A549 (cell line): Measurements from ENCODE around the gene GALNT3. TPM values are rescaled to one million over a fixed set of nuclear protein-coding genes. Genes with fewer than 3 reads are reported as not detected.

Source experiments
- ATAC-seq, 2 experiments: fragments of 200-7000 bp in 1 of 2; fragments of >200 bp in 1 of 2; cut with Nextera tagmentation in 1 of 2; cut with Tn5 transposase in 1 of 2; 3 replicates each; pipeline versions ENCODE4 v1.8.0 to v1.9.1; 2018 to 2020; ENCODE audit warnings: mild to moderate bottlenecking in 1 of 2, moderate library complexity in 1 of 2
- CTCF ChIA-PET: fragments of 300-600 bp; sonication (Branson Sonifier 250); formaldehyde crosslinking; extraction: SDS; loops from one replicate; lab custom pipeline; 2021; ENCODE audit warnings: antibody characterized with exemption, inconsistent platforms; lab: Yijun Ruan, JAX
- POLR2A ChIA-PET: fragments of 350-600 bp; formaldehyde crosslinking; extraction: SDS; loops from one replicate; lab custom pipeline; 2021; ENCODE audit warnings: antibody characterized with exemption, inconsistent platforms; lab: Yijun Ruan, JAX
- DNase-seq, 2 experiments: peaks; one replicate each; pipeline versions ENCODE4 v3.0.0 to v3.0.0-alpha.2; 2011 to 2016; ENCODE audit warnings: low read depth in 1 of 2, low spot score in 1 of 2
- FAIRE-seq: peaks from 2 replicates; lab custom pipeline; 2011; peaks lifted over from hg19 to GRCh38; lab: Jason Lieb, UNC
- H3K27ac ChIP-seq, 2 experiments: fragments of >200 bp; sonication (Bioruptor Twin); formaldehyde crosslinking; 3 replicates each; pipeline ENCODE4 v1.5.1; 2016 to 2017
- H3K4me1 ChIP-seq: fragments of >200 bp; sonication (Bioruptor Twin); formaldehyde crosslinking; 3 replicates; pipeline ENCODE4 v1.6.1; 2016
- H3K4me2 ChIP-seq: fragments of >200 bp; sonication (Bioruptor Twin); formaldehyde crosslinking; 3 replicates; pipeline ENCODE4 v1.6.1; 2016
- H3K4me3 ChIP-seq: fragments of >200 bp; sonication (Bioruptor Twin); formaldehyde crosslinking; 3 replicates; pipeline ENCODE4 v1.5.1; 2016
- H3K9me3 ChIP-seq: fragments of >200 bp; sonication (Bioruptor Twin); formaldehyde crosslinking; 3 replicates; pipeline ENCODE4 v1.6.1; 2016
- BHLHE40 ChIP-seq: IDR thresholded peaks from 2 replicates; pipeline ENCODE4 v1.6.1; 2012; ENCODE audit warnings: low read depth, low read length, inconsistent platforms
- CHD4 ChIP-seq: fragments of 200-600 bp; sonication (generic); IDR thresholded peaks from 2 replicates; pipeline ENCODE4 v1.6.1; 2016; ENCODE audit warnings: antibody characterized with exemption, mild to moderate bottlenecking, borderline replicate concordance
- EHF ChIP-seq: fragments of 250-450 bp; sonication (Bioruptor Pico); IDR thresholded peaks from 2 replicates; pipeline ENCODE4 v1.5.0; 2020; ENCODE audit warnings: mild to moderate bottlenecking
- EHMT2 ChIP-seq: fragments of 200-600 bp; sonication (generic); IDR thresholded peaks from 2 replicates; pipeline ENCODE4 v1.6.1; 2016; ENCODE audit warnings: antibody characterized with exemption, low read depth, mild to moderate bottlenecking, moderate library complexity
- FOSL2 ChIP-seq, 2 experiments: fragments of 450-650 bp in 1 of 2; fragments of >200 bp in 1 of 2; sonication (Bioruptor Twin) in 1 of 2; formaldehyde crosslinking; IDR thresholded peaks; 2 replicates each; pipeline versions ENCODE4 v1.5.0 to v1.6.1; 2016 to 2020; ENCODE audit warnings: mild to moderate bottlenecking in 1 of 2, moderate library complexity in 1 of 2
- HDAC2 ChIP-seq: fragments of 200-600 bp; sonication (generic); IDR thresholded peaks from 2 replicates; pipeline ENCODE4 v1.6.1; 2016
- HEYL ChIP-seq: fragments of 250-450 bp; sonication (Bioruptor Pico); IDR thresholded peaks from 2 replicates; pipeline ENCODE4 v1.8.0; 2021; ENCODE audit warnings: mild to moderate bottlenecking, moderate library complexity
- HOXB5 ChIP-seq: fragments of 250-450 bp; sonication (Bioruptor Pico); IDR thresholded peaks from 2 replicates; pipeline ENCODE4 v1.5.0; 2020; ENCODE audit warnings: mild to moderate bottlenecking, moderate library complexity
- JUN ChIP-seq, 2 experiments: fragments of >200 bp; sonication (Bioruptor Twin); formaldehyde crosslinking; IDR thresholded peaks; 2 replicates in 1 of 2; 3 replicates in 1 of 2; pipeline ENCODE4 v1.6.1; 2016 to 2017
- JUNB ChIP-seq: fragments of >200 bp; sonication (Bioruptor Twin); formaldehyde crosslinking; IDR thresholded peaks from 2 replicates; pipeline ENCODE4 v1.6.1; 2016
- KDM1A ChIP-seq: fragments of 200-600 bp; sonication (generic); IDR thresholded peaks from 2 replicates; pipeline ENCODE4 v1.6.1; 2016; ENCODE audit warnings: low read depth, mild to moderate bottlenecking
- KDM5A ChIP-seq: fragments of 200-600 bp; sonication (generic); IDR thresholded peaks from 2 replicates; pipeline ENCODE4 v1.6.1; 2016; ENCODE audit warnings: antibody characterized with exemption, mild to moderate bottlenecking
- NPAS2 ChIP-seq: fragments of 250-450 bp; sonication (Bioruptor Pico); IDR thresholded peaks from 2 replicates; pipeline ENCODE4 v1.8.0; 2022; ENCODE audit warnings: mild to moderate bottlenecking, moderate library complexity, borderline replicate concordance
- NR3C1 ChIP-seq: fragments of >200 bp; sonication (Bioruptor Twin); formaldehyde crosslinking; IDR thresholded peaks from 3 replicates; pipeline ENCODE4 v1.6.1; 2017
- PHF8 ChIP-seq: fragments of 200-600 bp; sonication (generic); IDR thresholded peaks from 2 replicates; pipeline ENCODE4 v1.6.1; 2016; ENCODE audit warnings: low read depth, mild to moderate bottlenecking, antibody characterized with exemption, moderate library complexity, borderline replicate concordance
- RAD21 ChIP-seq, 2 experiments: fragments of >200 bp in 1 of 2; sonication (Bioruptor Twin) in 1 of 2; formaldehyde crosslinking in 1 of 2; IDR thresholded peaks in 1 of 2; conservative IDR thresholded peaks in 1 of 2; 2 replicates in 1 of 2; 3 replicates in 1 of 2; pipeline ENCODE4 v1.6.1; 2012 to 2018; ENCODE audit warnings: inconsistent platforms in 1 of 2
- RARB ChIP-seq: fragments of 250-450 bp; sonication (Bioruptor Pico); IDR thresholded peaks from 2 replicates; pipeline ENCODE4 v1.8.0; 2021; ENCODE audit warnings: mild to moderate bottlenecking, moderate library complexity
- RCOR1 ChIP-seq: fragments of 150-350 bp; IDR thresholded peaks from 2 replicates; pipeline ENCODE4 v1.6.1; 2014; ENCODE audit warnings: antibody characterized with exemption, low read length, low read depth
- RFX5 ChIP-seq: fragments of 450-650 bp; IDR thresholded peaks from 2 replicates; pipeline ENCODE4 v1.7.1; 2014; ENCODE audit warnings: antibody characterized with exemption, mild to moderate bottlenecking, moderate library complexity
- RNF2 ChIP-seq: fragments of 200-600 bp; sonication (generic); IDR thresholded peaks from 2 replicates; pipeline ENCODE4 v1.6.1; 2016; ENCODE audit warnings: low read depth, mild to moderate bottlenecking, antibody characterized with exemption, moderate library complexity, borderline replicate concordance
- SMC3 ChIP-seq: fragments of >200 bp; sonication (Bioruptor Twin); formaldehyde crosslinking; IDR thresholded peaks from 3 replicates; pipeline ENCODE4 v1.6.1; 2018; ENCODE audit warnings: inconsistent platforms
- TP53 ChIP-seq: fragments of 250-450 bp; sonication (Bioruptor Pico); IDR thresholded peaks from 2 replicates; pipeline ENCODE4 v1.5.0; 2021; ENCODE audit warnings: mild to moderate bottlenecking, moderate library complexity
- ZFP36 ChIP-seq: fragments of 450-650 bp; IDR thresholded peaks from 2 replicates; pipeline ENCODE4 v1.6.1; 2014; ENCODE audit warnings: borderline replicate concordance; ENCODE audit not compliant: partially characterized antibody
- ZNF302 ChIP-seq: fragments of 250-450 bp; sonication (Bioruptor Pico); IDR thresholded peaks from 2 replicates; pipeline ENCODE4 v1.9.0; 2021; ENCODE audit warnings: inconsistent platforms, mild to moderate bottlenecking, moderate library complexity
- WGBS: methylation state at CpG from one replicate; pipeline ENCODE4 v1.1.6; 2017; ENCODE audit errors: missing lambda C conversion rate; 5-methylcytosine and 5-hydroxymethylcytosine counted together
- polyA plus RNA-seq, 4 experiments: library from polyadenylated mRNA; depleted of rRNA in 3 of 4; stranded (reverse); fragments of >200 nt; fragmentation: RNase III in 1 of 4; extraction: RNeasy Plus Mini Kit Qiagen cat#74134 plus additional on column Dnase treatment in 1 of 4; gene quantifications; 2 replicates in 3 of 4; 3 replicates in 1 of 4; pipeline ENCODE4 v1.2.3, GENCODE V29; 2011 to 2017
- TF ChIP-seq, protein P1 (sequence below): IDR thresholded peaks from 2 replicates; pipeline ENCODE4 v1.6.1; 2012; ENCODE audit warnings: low read depth, borderline replicate concordance
- TF ChIP-seq, protein P2 (sequence below): fragments of >200 bp; sonication (Bioruptor Twin); formaldehyde crosslinking; IDR thresholded peaks from 3 replicates; pipeline ENCODE4 v1.6.1; 2016
- TF ChIP-seq, protein P3 (sequence below): fragments of 200-600 bp; sonication (generic); IDR thresholded peaks from 2 replicates; pipeline ENCODE4 v1.6.1; 2016; ENCODE audit warnings: antibody characterized with exemption, mild to moderate bottlenecking, moderate library complexity
- TF ChIP-seq, protein P4 (sequence below): fragments of >200 bp; sonication (Bioruptor Twin); formaldehyde crosslinking; IDR thresholded peaks from 2 replicates; pipeline ENCODE4 v1.6.1; 2016

GALNT3 gene
- polyA plus RNA-seq, 2 of the 4 experiments (the other 2 are of a cell fraction): 0.05 to 0.10 TPM

DNA sequence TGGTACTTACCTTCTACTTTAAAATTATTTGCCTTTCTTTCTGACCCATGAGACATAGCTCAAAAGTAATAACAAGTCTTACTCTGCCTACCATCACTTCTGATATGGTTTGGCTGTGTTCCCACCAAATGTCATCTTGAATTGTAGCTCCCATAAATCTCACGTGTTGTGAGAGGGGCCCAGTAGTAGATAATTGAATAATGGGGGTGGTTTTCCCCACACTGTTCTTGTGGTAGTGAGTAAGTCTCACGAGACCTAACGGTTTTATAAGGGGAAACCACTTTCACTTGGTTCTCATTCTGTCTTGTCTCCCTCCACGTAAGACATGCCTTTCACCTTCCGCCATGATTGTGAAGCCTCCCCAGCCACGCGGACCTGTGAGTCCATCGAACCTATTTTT is 47.5 kb downstream of the GALNT3 start (continued):
- TF ChIP-seq, protein P1, sequence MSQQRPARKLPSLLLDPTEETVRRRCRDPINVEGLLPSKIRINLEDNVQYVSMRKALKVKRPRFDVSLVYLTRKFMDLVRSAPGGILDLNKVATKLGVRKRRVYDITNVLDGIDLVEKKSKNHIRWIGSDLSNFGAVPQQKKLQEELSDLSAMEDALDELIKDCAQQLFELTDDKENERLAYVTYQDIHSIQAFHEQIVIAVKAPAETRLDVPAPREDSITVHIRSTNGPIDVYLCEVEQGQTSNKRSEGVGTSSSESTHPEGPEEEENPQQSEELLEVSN: no peak

DNA sequence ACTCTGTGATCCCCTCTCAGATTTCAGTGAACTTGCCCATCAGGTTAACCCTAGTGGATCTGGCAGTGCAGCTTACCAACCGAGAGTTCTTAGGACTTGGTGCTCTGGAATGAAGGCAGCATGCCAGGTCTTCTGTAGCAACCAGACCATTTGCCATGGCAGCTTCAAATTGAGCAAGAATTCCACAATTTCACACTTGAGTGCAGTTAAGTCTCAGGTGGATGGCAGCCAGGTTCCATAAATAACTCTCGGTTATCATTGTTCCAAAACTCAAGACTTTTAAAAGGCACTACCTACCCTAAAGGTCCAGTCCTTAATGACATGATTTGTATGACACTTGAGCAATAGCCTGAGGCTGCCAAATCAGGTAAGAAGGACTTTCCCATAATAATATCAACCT is 48.1 kb downstream of the GALNT3 start:
- no peak overlapping the region for H3K4me3 ChIP-seq
- CTCF ChIA-PET: no interaction called here
- no peak overlapping the region for H3K4me2 ChIP-seq
- no peaks in the 10 kb centered on the region for H3K4me1 ChIP-seq
- DNase-seq (no peak), FAIRE-seq (no peak), ATAC-seq (no peak)
- TF ChIP-seq, protein P1: no peak
- no peak for TF ChIP-seq ZFP36
- TF ChIP-seq TP53 (CRISPR knock-in tag): no peak
- TF ChIP-seq RFX5: no peak
- no peak for TF ChIP-seq BHLHE40
- POLR2A ChIA-PET: no interaction called here
- no peaks in the 10 kb centered on the region for H3K9me3 ChIP-seq
- no peak overlapping the region for H3K27ac ChIP-seq
- 17% methylated on average over 2 of the region's 2 CpGs for WGBS

DNA sequence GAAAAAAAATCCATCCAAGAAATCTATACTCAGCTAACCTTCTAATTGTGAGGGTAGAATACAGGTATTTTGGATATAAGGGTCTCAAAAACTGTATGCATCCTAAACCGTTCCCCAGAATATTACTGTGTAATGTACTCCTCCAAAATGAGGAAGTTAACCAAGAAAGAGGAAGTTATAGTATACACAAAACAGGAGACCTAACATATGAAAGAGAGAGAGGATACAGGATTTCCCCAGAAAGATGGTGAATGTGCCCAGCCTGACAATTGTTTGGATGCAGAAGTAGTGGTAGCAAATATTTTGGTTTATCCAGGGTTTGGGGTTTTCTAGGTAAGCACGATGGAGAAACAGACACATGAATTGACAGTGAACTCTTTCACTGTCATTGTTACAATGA is 50.6 kb downstream of the GALNT3 start:
- no peak for FAIRE-seq
- 1% methylated on average over 2 of the region's 2 CpGs for WGBS
- POLR2A ChIA-PET: no interaction called here

DNA sequence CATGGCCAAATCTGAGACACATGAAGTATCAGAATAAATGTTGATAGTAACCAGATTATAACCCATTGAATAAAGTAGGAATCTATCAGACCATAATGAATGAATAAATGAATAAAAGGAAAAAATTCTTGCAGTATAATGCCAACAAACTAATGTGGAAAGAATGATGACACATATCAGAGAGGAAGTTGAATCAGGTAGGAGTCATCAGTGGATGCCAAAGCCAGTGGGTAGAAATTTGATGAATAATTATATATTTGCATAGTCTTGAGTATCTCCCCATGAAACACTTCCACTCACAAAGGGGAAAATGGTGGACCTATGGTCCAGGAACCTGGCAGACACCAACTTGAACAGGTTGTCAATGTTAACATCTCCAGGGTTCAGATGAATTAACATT is 68.6 kb downstream of the GALNT3 start:
- Histone ChIP-seq H3K9me3 (no peaks in the 10 kb centered on the region), H3K27ac (no peak overlapping the region), H3K4me1 (no peaks in the 10 kb centered on the region), H3K4me2 (no peak overlapping the region), H3K4me3 (no peak overlapping the region)
- no peak for DNase-seq
- POLR2A ChIA-PET: no interaction called here
- no peak for ATAC-seq
- CTCF ChIA-PET: no interaction called here
- FAIRE-seq: no peak
- TF ChIP-seq NR3C1 (no peak), HOXB5 (CRISPR knock-in tag) (no peak), RARB (no peak), RAD21 (conservative IDR thresholded peaks at IDR 0.05 in 1 of 2, IDR thresholded peaks at IDR 0.05 in 1 of 2) (no peak), HDAC2 (no peak), KDM5A (no peak), NPAS2 (no peak), HEYL (CRISPR knock-in tag) (no peak), FOSL2 (IDR thresholded peaks at IDR 0.05) (no peak), FOSL2 (CRISPR knock-in tag; IDR thresholded peaks at IDR 0.05) (no peak), KDM1A (no peak)
- TF ChIP-seq, protein P2, sequence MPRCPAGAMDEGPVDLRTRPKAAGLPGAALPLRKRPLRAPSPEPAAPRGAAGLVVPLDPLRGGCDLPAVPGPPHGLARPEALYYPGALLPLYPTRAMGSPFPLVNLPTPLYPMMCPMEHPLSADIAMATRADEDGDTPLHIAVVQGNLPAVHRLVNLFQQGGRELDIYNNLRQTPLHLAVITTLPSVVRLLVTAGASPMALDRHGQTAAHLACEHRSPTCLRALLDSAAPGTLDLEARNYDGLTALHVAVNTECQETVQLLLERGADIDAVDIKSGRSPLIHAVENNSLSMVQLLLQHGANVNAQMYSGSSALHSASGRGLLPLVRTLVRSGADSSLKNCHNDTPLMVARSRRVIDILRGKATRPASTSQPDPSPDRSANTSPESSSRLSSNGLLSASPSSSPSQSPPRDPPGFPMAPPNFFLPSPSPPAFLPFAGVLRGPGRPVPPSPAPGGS: no peak

More for the DNA sequence above, 50.6 kb downstream of the GALNT3 start:
- no peaks in the 10 kb centered on the region for H3K9me3 ChIP-seq
- H3K4me1 ChIP-seq: no peaks in the 10 kb centered on the region
- no peak overlapping the region for H3K27ac ChIP-seq
- no peak overlapping the region for H3K4me2 ChIP-seq
- CTCF ChIA-PET: interaction anchor here (0.8 kb wide), 1 partner anchor 9 kb away, joined by 4 read pairs; no protein-coding TSS in a partner anchor
- DNase-seq (no peak), ATAC-seq (no peak)
- no peak overlapping the region for H3K4me3 ChIP-seq
- TF ChIP-seq ZNF302 (CRISPR knock-in tag) (no peak), EHF (CRISPR knock-in tag) (no peak), CHD4 (no peak), RAD21 (conservative IDR thresholded peaks at IDR 0.05 in 1 of 2, IDR thresholded peaks at IDR 0.05 in 1 of 2) (no peak), HDAC2 (no peak), SMC3 (no peak), EHMT2 (no peak), RCOR1 (no peak), JUNB (no peak), JUN (IDR thresholded peaks at IDR 0.05) (no peak), NPAS2 (no peak), RNF2 (no peak), NR3C1 (no peak), PHF8 (no peak), RFX5 (no peak)
- TF ChIP-seq, protein P3, sequence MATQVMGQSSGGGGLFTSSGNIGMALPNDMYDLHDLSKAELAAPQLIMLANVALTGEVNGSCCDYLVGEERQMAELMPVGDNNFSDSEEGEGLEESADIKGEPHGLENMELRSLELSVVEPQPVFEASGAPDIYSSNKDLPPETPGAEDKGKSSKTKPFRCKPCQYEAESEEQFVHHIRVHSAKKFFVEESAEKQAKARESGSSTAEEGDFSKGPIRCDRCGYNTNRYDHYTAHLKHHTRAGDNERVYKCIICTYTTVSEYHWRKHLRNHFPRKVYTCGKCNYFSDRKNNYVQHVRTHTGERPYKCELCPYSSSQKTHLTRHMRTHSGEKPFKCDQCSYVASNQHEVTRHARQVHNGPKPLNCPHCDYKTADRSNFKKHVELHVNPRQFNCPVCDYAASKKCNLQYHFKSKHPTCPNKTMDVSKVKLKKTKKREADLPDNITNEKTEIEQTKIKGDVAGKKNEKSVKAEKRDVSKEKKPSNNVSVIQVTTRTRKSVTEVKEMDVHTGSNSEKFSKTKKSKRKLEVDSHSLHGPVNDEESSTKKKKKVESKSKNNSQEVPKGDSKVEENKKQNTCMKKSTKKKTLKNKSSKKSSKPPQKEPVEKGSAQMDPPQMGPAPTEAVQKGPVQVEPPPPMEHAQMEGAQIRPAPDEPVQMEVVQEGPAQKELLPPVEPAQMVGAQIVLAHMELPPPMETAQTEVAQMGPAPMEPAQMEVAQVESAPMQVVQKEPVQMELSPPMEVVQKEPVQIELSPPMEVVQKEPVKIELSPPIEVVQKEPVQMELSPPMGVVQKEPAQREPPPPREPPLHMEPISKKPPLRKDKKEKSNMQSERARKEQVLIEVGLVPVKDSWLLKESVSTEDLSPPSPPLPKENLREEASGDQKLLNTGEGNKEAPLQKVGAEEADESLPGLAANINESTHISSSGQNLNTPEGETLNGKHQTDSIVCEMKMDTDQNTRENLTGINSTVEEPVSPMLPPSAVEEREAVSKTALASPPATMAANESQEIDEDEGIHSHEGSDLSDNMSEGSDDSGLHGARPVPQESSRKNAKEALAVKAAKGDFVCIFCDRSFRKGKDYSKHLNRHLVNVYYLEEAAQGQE: no peak
- TF ChIP-seq, protein P4, sequence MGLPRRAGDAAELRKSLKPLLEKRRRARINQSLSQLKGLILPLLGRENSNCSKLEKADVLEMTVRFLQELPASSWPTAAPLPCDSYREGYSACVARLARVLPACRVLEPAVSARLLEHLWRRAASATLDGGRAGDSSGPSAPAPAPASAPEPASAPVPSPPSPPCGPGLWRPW: no peak
